HepG2 (cell line): ENCODE data around the gene PCIF1. TPM values are rescaled to one million over a fixed set of nuclear protein-coding genes. Genes with fewer than 3 reads are reported as not detected.

Source experiments
- EHMT2 ChIP-seq: fragments of 200-600 bp; sonication (generic); IDR thresholded peaks from 2 replicates; pipeline ENCODE4 v1.7.0; 2017; ENCODE audit warnings: antibody characterized with exemption, low read depth, low read length, borderline replicate concordance
- FOXP1 ChIP-seq, 2 experiments: fragments of 450-650 bp in 1 of 2; IDR thresholded peaks; 2 replicates each; pipeline ENCODE4 v1.6.1; 2017 to 2018; ENCODE audit warnings: antibody characterized with exemption in 1 of 2
- ISL2 ChIP-seq: sonication (generic); formaldehyde crosslinking; IDR thresholded peaks from 2 replicates; pipeline ENCODE4 v1.5.0; 2020; ENCODE audit warnings: missing genetic modification reagents
- MYNN ChIP-seq: sonication (generic); formaldehyde crosslinking; IDR thresholded peaks from 2 replicates; pipeline ENCODE4 v1.4.0; 2020; ENCODE audit warnings: mild to moderate bottlenecking, low read depth, missing genetic modification reagents
- RAD51 ChIP-seq: fragments of 450-650 bp; IDR thresholded peaks from 2 replicates; pipeline ENCODE4 v1.6.1; 2016; ENCODE audit warnings: borderline replicate concordance
- SIX4 ChIP-seq: sonication (generic); formaldehyde crosslinking; IDR thresholded peaks from 2 replicates; pipeline ENCODE4 v1.4.0; 2020; ENCODE audit warnings: missing genetic modification reagents
- SNAPC5 ChIP-seq: sonication (generic); formaldehyde crosslinking; IDR thresholded peaks from 2 replicates; pipeline ENCODE4 v1.8.1; 2023; ENCODE audit warnings: mild to moderate bottlenecking, missing genetic modification reagents, borderline replicate concordance
- U2AF1 ChIP-seq: fragments of 200-400 bp; formaldehyde crosslinking; optimal IDR thresholded peaks from 2 replicates; pipeline ENCODE3; 2017; ENCODE audit warnings: mild to moderate bottlenecking, low read depth, low read length
- ZNF142 ChIP-seq: sonication (generic); formaldehyde crosslinking; IDR thresholded peaks from 2 replicates; pipeline ENCODE4 v1.4.0; 2020; ENCODE audit warnings: missing genetic modification reagents
- ZNF260 ChIP-seq: sonication (generic); formaldehyde crosslinking; IDR thresholded peaks from 2 replicates; pipeline ENCODE4 v1.4.0; 2020; ENCODE audit warnings: missing genetic modification reagents, low read depth, mild to moderate bottlenecking, borderline replicate concordance
- ZNF335 ChIP-seq: sonication (generic); formaldehyde crosslinking; IDR thresholded peaks from 2 replicates; pipeline ENCODE4 v1.4.0; 2020; ENCODE audit warnings: missing genetic modification reagents
- ZNF337 ChIP-seq: sonication (generic); formaldehyde crosslinking; IDR thresholded peaks from 2 replicates; pipeline ENCODE4 v1.5.1; 2020; ENCODE audit warnings: missing genetic modification reagents, low read depth, mild to moderate bottlenecking, borderline replicate concordance
- ZNF605 ChIP-seq: sonication (generic); formaldehyde crosslinking; IDR thresholded peaks from 2 replicates; pipeline ENCODE4 v1.8.0; 2022; ENCODE audit warnings: mild to moderate bottlenecking, missing genetic modification reagents
- ZNF614 ChIP-seq: IDR thresholded peaks from 2 replicates; pipeline ENCODE4 v1.6.1; 2018; ENCODE audit warnings: missing biosample characterization, missing genetic modification reagents, inconsistent platforms, borderline replicate concordance
- ZNF772 ChIP-seq: sonication (generic); formaldehyde crosslinking; IDR thresholded peaks from 2 replicates; pipeline ENCODE4 v1.5.0; 2020; ENCODE audit warnings: mild to moderate bottlenecking, missing genetic modification reagents
- ZNF841 ChIP-seq: sonication (generic); formaldehyde crosslinking; IDR thresholded peaks from 2 replicates; pipeline ENCODE4 v1.8.1; 2023; ENCODE audit warnings: missing genetic modification reagents, borderline replicate concordance
- ZSCAN31 ChIP-seq: sonication (generic); formaldehyde crosslinking; IDR thresholded peaks from 2 replicates; pipeline ENCODE4 v1.5.0; 2020; ENCODE audit warnings: low read depth, mild to moderate bottlenecking, missing genetic modification reagents
- polyA plus RNA-seq, 8 experiments: library from polyadenylated mRNA; depleted of rRNA in 3 of 8; stranded (reverse) in 7 of 8; unstranded in 1 of 8; fragments of >200 nt; fragmentation: Illumina TruSeq in 4 of 8; extraction: Trizol in 4 of 8; gene quantifications; 2 replicates each; pipeline versions ENCODE4 v1.2.1 to v1.2.3, GENCODE V29; 2011 to 2016; ENCODE audit warnings: low read depth in 4 of 8, missing spikeins in 1 of 8, mixed read lengths in 1 of 8; ENCODE audit not compliant: insufficient read depth in 1 of 8
- total RNA-seq, 5 experiments: library from RNA; depleted of rRNA; stranded (reverse); fragments of >200 nt; fragmentation: Illumina TruSeq; extraction: Trizol; gene quantifications; 2 replicates each; pipeline ENCODE4 v1.2.3, GENCODE V29; 2016; ENCODE audit warnings: low read depth in 1 of 5
- TF ChIP-seq, protein P1 (sequence below): sonication (generic); formaldehyde crosslinking; IDR thresholded peaks from 2 replicates; pipeline ENCODE4 v1.9.0; 2022; ENCODE audit warnings: low read depth, missing genetic modification reagents
- TF ChIP-seq, protein P2 (sequence below): sonication (generic); formaldehyde crosslinking; IDR thresholded peaks from 2 replicates; pipeline ENCODE4 v1.4.0; 2020; ENCODE audit warnings: mild to moderate bottlenecking, missing genetic modification reagents

The PCIF1 gene
- total and polyA plus RNA-seq, 2 of the 13 experiments (the other 11 are each of a cell fraction or from before 2014, with no cell fraction given): 20.9 to 24.4 TPM

DNA sequence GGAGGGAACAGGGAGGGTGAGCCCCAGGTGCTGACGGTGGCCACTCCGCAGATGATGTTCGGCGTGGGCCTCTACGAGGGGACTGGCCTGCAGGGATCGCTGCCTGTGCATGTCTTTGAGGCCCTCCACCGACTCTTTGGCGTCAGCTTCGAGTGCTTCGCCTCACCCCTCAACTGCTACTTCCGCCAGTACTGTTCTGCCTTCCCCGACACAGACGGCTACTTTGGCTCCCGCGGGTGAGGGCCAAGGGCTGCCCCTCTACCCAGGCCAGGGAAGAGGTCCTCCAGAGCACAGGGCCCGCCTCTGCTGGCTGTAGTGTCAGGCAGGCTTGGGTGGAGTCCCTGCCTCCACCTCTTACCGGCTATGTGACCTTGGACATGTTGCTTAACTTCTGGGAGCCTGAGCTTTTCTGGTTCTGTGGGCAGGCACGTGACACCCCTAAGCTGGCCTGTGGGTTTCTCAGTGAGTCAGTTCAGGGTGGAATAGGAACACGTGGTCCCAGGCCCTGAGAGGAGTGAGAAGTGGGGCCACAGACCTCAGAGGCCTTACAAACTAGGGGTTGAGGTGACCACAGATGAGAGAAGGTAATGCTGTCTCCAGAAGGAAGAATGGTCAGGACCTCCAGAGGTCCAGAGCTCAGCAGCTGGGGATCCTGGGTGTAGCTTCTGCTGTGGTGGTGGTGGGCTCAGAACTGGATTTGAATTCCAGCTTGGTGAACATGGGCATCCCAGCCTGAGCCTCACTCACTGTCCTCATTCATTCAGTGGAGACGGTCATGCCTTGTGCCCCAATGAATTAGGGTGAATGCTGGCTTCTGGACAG is 11.9 kb downstream of the PCIF1 start (continued):
- TF ChIP-seq ZNF142 (CRISPR knock-in tag) (no peak), ZNF772 (peak; percentile 94), U2AF1 (no peak), ZNF614 (CRISPR knock-in tag) (peak; percentile 90; the same call in 1 of the 2 replicates), ZNF841 (CRISPR knock-in tag) (no peak), FOXP1 (IDR thresholded peaks at IDR 0.05) (no peak), FOXP1 (CRISPR knock-in tag; IDR thresholded peaks at IDR 0.05) (peak; percentile 48), ZSCAN31 (CRISPR knock-in tag) (no peak), ZNF605 (CRISPR knock-in tag) (peak; percentile 93), MYNN (CRISPR knock-in tag) (peak; percentile 93; the same call in 1 of the 2 replicates), SIX4 (CRISPR knock-in tag) (peak; percentile 73; the same call in 1 of the 2 replicates), ISL2 (CRISPR knock-in tag) (peak; percentile 76; the same call in 1 of the 2 replicates), ZNF335 (CRISPR knock-in tag) (peak; percentile 97), ZNF260 (CRISPR knock-in tag) (no peak), EHMT2 (no peak), SNAPC5 (CRISPR knock-in tag) (no peak), ZNF337 (CRISPR knock-in tag) (peak; percentile 56; the same call in 1 of the 2 replicates), RAD51 (peak; percentile 96)
- TF ChIP-seq, protein P1, sequence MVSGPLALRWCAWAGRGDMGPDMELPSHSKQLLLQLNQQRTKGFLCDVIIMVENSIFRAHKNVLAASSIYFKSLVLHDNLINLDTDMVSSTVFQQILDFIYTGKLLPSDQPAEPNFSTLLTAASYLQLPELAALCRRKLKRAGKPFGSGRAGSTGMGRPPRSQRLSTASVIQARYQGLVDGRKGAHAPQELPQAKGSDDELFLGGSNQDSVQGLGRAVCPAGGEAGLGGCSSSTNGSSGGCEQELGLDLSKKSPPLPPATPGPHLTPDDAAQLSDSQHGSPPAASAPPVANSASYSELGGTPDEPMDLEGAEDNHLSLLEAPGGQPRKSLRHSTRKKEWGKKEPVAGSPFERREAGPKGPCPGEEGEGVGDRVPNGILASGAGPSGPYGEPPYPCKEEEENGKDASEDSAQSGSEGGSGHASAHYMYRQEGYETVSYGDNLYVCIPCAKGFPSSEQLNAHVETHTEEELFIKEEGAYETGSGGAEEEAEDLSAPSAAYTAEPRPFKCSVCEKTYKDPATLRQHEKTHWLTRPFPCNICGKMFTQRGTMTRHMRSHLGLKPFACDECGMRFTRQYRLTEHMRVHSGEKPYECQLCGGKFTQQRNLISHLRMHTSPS (CRISPR knock-in tag): peak; percentile 57
- TF ChIP-seq, protein P2, sequence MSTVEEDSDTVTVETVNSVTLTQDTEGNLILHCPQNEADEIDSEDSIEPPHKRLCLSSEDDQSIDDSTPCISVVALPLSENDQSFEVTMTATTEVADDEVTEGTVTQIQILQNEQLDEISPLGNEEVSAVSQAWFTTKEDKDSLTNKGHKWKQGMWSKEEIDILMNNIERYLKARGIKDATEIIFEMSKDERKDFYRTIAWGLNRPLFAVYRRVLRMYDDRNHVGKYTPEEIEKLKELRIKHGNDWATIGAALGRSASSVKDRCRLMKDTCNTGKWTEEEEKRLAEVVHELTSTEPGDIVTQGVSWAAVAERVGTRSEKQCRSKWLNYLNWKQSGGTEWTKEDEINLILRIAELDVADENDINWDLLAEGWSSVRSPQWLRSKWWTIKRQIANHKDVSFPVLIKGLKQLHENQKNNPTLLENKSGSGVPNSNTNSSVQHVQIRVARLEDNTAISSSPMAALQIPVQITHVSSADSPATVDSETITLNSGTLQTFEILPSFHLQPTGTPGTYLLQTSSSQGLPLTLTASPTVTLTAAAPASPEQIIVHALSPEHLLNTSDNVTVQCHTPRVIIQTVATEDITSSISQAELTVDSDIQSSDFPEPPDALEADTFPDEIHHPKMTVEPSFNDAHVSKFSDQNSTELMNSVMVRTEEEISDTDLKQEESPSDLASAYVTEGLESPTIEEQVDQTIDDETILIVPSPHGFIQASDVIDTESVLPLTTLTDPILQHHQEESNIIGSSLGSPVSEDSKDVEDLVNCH (CRISPR knock-in tag): no peak
